IPS-20b (cell line): ENCODE results near the gene DCC.

Source experiments
- H3K27ac ChIP-seq: one replicate; pipeline ENCODE4 v1.5.1; 2013; ENCODE audit warnings: low read length
- H3K27me3 ChIP-seq: 2 replicates; pipeline ENCODE4 v1.6.1; 2013; ENCODE audit warnings: mild to moderate bottlenecking, low read length, inconsistent platforms; ENCODE audit not compliant: insufficient read depth
- H3K36me3 ChIP-seq: 2 replicates; pipeline ENCODE4 v1.6.1; 2013; ENCODE audit warnings: low read depth, mild to moderate bottlenecking, inconsistent platforms, low read length, moderate library complexity; ENCODE audit not compliant: insufficient read depth
- H3K4me1 ChIP-seq: 2 replicates; pipeline ENCODE4 v1.6.1; 2013; ENCODE audit warnings: mild to moderate bottlenecking, control low read depth, inconsistent platforms, low read length, moderate library complexity; ENCODE audit not compliant: insufficient read depth
- H3K4me3 ChIP-seq: 2 replicates; pipeline ENCODE4 v1.5.1; 2013; ENCODE audit warnings: mild to moderate bottlenecking, low read length, inconsistent platforms
- H3K9ac ChIP-seq: 2 replicates; pipeline ENCODE4 v1.6.1; 2013; ENCODE audit warnings: low read depth, mild to moderate bottlenecking, inconsistent platforms, low read length, moderate library complexity
- H3K9me3 ChIP-seq: 2 replicates; pipeline ENCODE4 v1.6.1; 2013; ENCODE audit warnings: mild to moderate bottlenecking, low read depth, low read length, inconsistent platforms; ENCODE audit not compliant: insufficient read depth

Gene DCC

GRCh38 chr18:52431683-52432082 is 91.7 kb downstream of the DCC start:
- Histone ChIP-seq H3K4me1 (no peaks in the 10 kb centered on the region), H3K27me3 (no peaks in the 10 kb centered on the region), H3K36me3 (no peaks in the 10 kb centered on the region), H3K9me3 (no peaks in the 10 kb centered on the region), H3K9ac (no peak overlapping the region), H3K4me3 (no peak overlapping the region), H3K27ac (no peak overlapping the region)

- H3K4me3 ChIP-seq = no peak overlapping the region
- no peaks in the 10 kb centered on the region for H3K27me3 ChIP-seq
- H3K36me3 ChIP-seq = no peaks in the 10 kb centered on the region
- H3K27ac ChIP-seq = no peak overlapping the region
- H3K9me3 ChIP-seq = no peaks in the 10 kb centered on the region
- H3K9ac ChIP-seq = no peak overlapping the region
- H3K4me1 ChIP-seq = no peaks in the 10 kb centered on the region
Observed at GRCh38 chr18:52433797-52434196, 93.8 kb downstream of the DCC start.

- no peak overlapping the region for H3K9ac ChIP-seq
- H3K27ac ChIP-seq = no peak overlapping the region
- no peaks in the 10 kb centered on the region for H3K36me3 ChIP-seq
- no peaks in the 10 kb centered on the region for H3K9me3 ChIP-seq
- no peaks in the 10 kb centered on the region for H3K4me1 ChIP-seq
- no peaks in the 10 kb centered on the region for H3K27me3 ChIP-seq
- H3K4me3 ChIP-seq = no peak overlapping the region
Observed at GRCh38 chr18:52435301-52435700, 95.3 kb downstream of the DCC start.

GRCh38 chr18:52437161-52437560 is 97.2 kb downstream of the DCC start:
- no peak overlapping the region for H3K4me3 ChIP-seq
- H3K4me1 ChIP-seq = no peaks in the 10 kb centered on the region
- H3K27me3 ChIP-seq = no peaks in the 10 kb centered on the region
- H3K9me3 ChIP-seq = no peaks in the 10 kb centered on the region
- no peaks in the 10 kb centered on the region for H3K36me3 ChIP-seq
- H3K9ac ChIP-seq = no peak overlapping the region
- H3K27ac ChIP-seq = no peak overlapping the region

- Histone ChIP-seq H3K27me3 (no peaks in the 10 kb centered on the region), H3K27ac (no peak overlapping the region), H3K9ac (no peak overlapping the region), H3K9me3 (no peaks in the 10 kb centered on the region), H3K4me1 (peaks cover 4% of the 10 kb centered on the region; the same call in 1 of the 2 replicates), H3K4me3 (no peak overlapping the region), H3K36me3 (no peaks in the 10 kb centered on the region)
Observed at GRCh38 chr18:52439457-52439856, 99.5 kb downstream of the DCC start.

- H3K27ac ChIP-seq = no peak overlapping the region
- no peaks in the 10 kb centered on the region for H3K27me3 ChIP-seq
- peaks cover 4% of the 10 kb centered on the region; the same call in 1 of the 2 replicates for H3K4me1 ChIP-seq
Observed at GRCh38 chr18:52441794-52442193, 101.8 kb downstream of the DCC start.

GRCh38 chr18:52442686-52443085 is 102.7 kb downstream of the DCC start:
- Histone ChIP-seq H3K27ac (no peak overlapping the region), H3K9ac (no peak overlapping the region), H3K9me3 (no peaks in the 10 kb centered on the region), H3K27me3 (no peaks in the 10 kb centered on the region), H3K4me1 (peaks cover 4% of the 10 kb centered on the region; the same call in 1 of the 2 replicates), H3K36me3 (no peaks in the 10 kb centered on the region), H3K4me3 (no peak overlapping the region)

More at GRCh38 chr18:52441794-52442193, 101.8 kb downstream of the DCC start:
- no peak overlapping the region for H3K4me3 ChIP-seq
- H3K36me3 ChIP-seq = no peaks in the 10 kb centered on the region
- H3K9me3 ChIP-seq = no peaks in the 10 kb centered on the region
- H3K9ac ChIP-seq = no peak overlapping the region

GRCh38 chr18:52451256-52451655 is 111.3 kb downstream of the DCC start:
- Histone ChIP-seq H3K9me3 (no peaks in the 10 kb centered on the region), H3K36me3 (no peaks in the 10 kb centered on the region)

GRCh38 chr18:52451851-52452250 is 111.9 kb downstream of the DCC start:
- Histone ChIP-seq H3K27ac (no peak overlapping the region), H3K4me1 (peaks cover 3% of the 10 kb centered on the region; the same call in 1 of the 2 replicates), H3K27me3 (no peaks in the 10 kb centered on the region), H3K9ac (no peak overlapping the region), H3K36me3 (no peaks in the 10 kb centered on the region), H3K4me3 (no peak overlapping the region), H3K9me3 (no peaks in the 10 kb centered on the region)

More at GRCh38 chr18:52451256-52451655, 111.3 kb downstream of the DCC start:
- no peak overlapping the region for H3K4me3 ChIP-seq
- no peaks in the 10 kb centered on the region for H3K27me3 ChIP-seq
- peaks cover 3% of the 10 kb centered on the region; the same call in 1 of the 2 replicates for H3K4me1 ChIP-seq
- no peak overlapping the region for H3K27ac ChIP-seq
- no peak overlapping the region for H3K9ac ChIP-seq

- Histone ChIP-seq H3K4me3 (no peak overlapping the region), H3K27me3 (no peaks in the 10 kb centered on the region), H3K27ac (no peak overlapping the region), H3K9me3 (no peaks in the 10 kb centered on the region), H3K36me3 (no peaks in the 10 kb centered on the region), H3K4me1 (peaks cover 3% of the 10 kb centered on the region; the same call in 1 of the 2 replicates), H3K9ac (no peak overlapping the region)
Observed at GRCh38 chr18:52452427-52452826, 112.4 kb downstream of the DCC start.

- H3K9me3 ChIP-seq = no peaks in the 10 kb centered on the region
- no peak overlapping the region for H3K27ac ChIP-seq
- no peak overlapping the region for H3K4me3 ChIP-seq
- no peaks in the 10 kb centered on the region for H3K27me3 ChIP-seq
- no peaks in the 10 kb centered on the region for H3K4me1 ChIP-seq
- H3K9ac ChIP-seq = no peak overlapping the region
- H3K36me3 ChIP-seq = no peaks in the 10 kb centered on the region
Observed at GRCh38 chr18:52459890-52460289, 119.9 kb downstream of the DCC start.

- no peaks in the 10 kb centered on the region for H3K9me3 ChIP-seq
- H3K27ac ChIP-seq = no peak overlapping the region
- H3K27me3 ChIP-seq = no peaks in the 10 kb centered on the region
- no peaks in the 10 kb centered on the region for H3K4me1 ChIP-seq
- no peak overlapping the region for H3K4me3 ChIP-seq
- no peaks in the 10 kb centered on the region for H3K36me3 ChIP-seq
- H3K9ac ChIP-seq = no peak overlapping the region
Observed at GRCh38 chr18:52462853-52463252, 122.9 kb downstream of the DCC start.
